Uterus (tissue), 2 donors: ENCODE results near the gene MYOM3.

Experiments
- CTCF ChIP-seq, 4 experiments: fragments of 200-600 bp in 2 of 4; fragments of 450-650 bp in 2 of 4; sonication (generic) in 2 of 4; IDR thresholded peaks; one replicate each; pipeline ENCODE4 v1.5.1; 2016 to 2019; ENCODE audit warnings: antibody characterized with exemption in 4 of 4, mild to moderate bottlenecking in 2 of 4, moderate library complexity in 1 of 4
- POLR2A ChIP-seq, 2 donors: fragments of 450-650 bp; IDR thresholded peaks; one replicate each; pipeline ENCODE4 v1.6.1; 2016; ENCODE audit warnings: antibody characterized with exemption in 2 of 2, mild to moderate bottlenecking in 1 of 2, moderate library complexity in 1 of 2

DNA sequence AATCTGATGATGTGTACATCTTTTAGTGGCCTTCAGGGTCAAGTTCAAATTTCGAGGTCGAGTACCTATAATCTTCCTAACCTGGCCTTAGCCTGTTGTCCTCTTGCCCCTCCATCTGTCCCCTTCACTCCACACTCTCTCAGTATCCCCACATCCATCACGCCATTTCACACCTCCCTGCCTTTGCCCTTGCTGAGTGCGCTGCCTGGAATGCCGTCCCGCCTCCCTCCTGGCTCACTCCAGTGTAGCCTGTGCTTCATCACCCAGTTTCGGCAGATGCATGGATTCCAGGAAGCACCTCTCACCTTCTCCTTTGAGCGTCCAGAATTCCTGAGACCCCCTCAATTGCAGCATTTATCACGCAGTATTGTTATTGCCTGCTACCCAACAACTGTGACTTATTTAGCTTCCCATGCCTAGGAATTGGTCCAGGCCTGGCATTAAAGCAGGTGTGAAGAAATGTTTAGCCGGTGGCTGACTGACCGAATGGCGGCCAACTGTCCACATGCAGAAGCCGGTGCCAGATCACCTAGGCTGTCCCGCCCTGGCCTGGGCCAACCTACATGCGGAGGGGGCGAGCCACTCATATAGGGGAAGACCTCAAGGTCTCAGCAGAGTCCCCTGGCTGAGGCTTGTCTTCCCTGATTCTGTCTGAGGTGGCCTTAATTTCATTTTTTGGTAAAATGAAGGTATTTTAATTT is 34.5 kb downstream of the MYOM3 start:
- no peak for TF ChIP-seq POLR2A (IDR thresholded peaks at IDR 0.05)
- no peak for TF ChIP-seq CTCF (IDR thresholded peaks at IDR 0.05)
